GM12878 (cell line): ENCODE results near the gene PLVAP. TPM values are rescaled to one million over a fixed set of nuclear protein-coding genes. Genes with fewer than 3 reads are reported as not detected.

ENCODE experiments used
- BCL11A ChIP-seq: IDR thresholded peaks from 2 replicates; pipeline ENCODE4 v1.6.1; 2011; ENCODE audit warnings: low read depth, low read length
- BMI1 ChIP-seq: fragments of 450-650 bp; IDR thresholded peaks from 2 replicates; pipeline ENCODE4 v1.6.1; 2016; ENCODE audit warnings: mild to moderate bottlenecking, moderate library complexity, borderline replicate concordance
- CBX5 ChIP-seq: sonication (generic); IDR thresholded peaks from 2 replicates; pipeline ENCODE4 v1.6.1; 2016; ENCODE audit warnings: low read depth, moderate library complexity, mild to moderate bottlenecking, inconsistent platforms
- CHD1 ChIP-seq: IDR thresholded peaks from 2 replicates; pipeline ENCODE4 v1.6.1; 2012; ENCODE audit warnings: low read depth, low read length, improper control_type of control experiment
- EED ChIP-seq: sonication (generic); IDR thresholded peaks from 2 replicates; pipeline ENCODE4 v1.6.1; 2016; ENCODE audit warnings: antibody characterized with exemption, low read depth
- FOXK2 ChIP-seq: fragments of 450-650 bp; IDR thresholded peaks from 2 replicates; pipeline ENCODE4 v1.6.1; 2017; ENCODE audit warnings: mild to moderate bottlenecking, moderate library complexity
- KDM1A ChIP-seq: fragments of 200-600 bp; sonication (generic); IDR thresholded peaks from 2 replicates; pipeline ENCODE4 v1.6.1; 2016; ENCODE audit warnings: borderline replicate concordance
- LARP7 ChIP-seq: fragments of 450-650 bp; IDR thresholded peaks from 2 replicates; pipeline ENCODE4 v1.6.1; 2017; ENCODE audit warnings: mild to moderate bottlenecking
- MEF2B ChIP-seq: fragments of 450-650 bp; IDR thresholded peaks from 2 replicates; pipeline ENCODE4 v1.6.1; 2018; ENCODE audit warnings: mild to moderate bottlenecking, moderate library complexity; ENCODE audit not compliant: partially characterized antibody, poor library complexity, severe bottlenecking
- NBN ChIP-seq: fragments of 450-650 bp; IDR thresholded peaks from 2 replicates; pipeline ENCODE4 v1.6.1; 2016
- NFXL1 ChIP-seq: fragments of 450-650 bp; IDR thresholded peaks from 2 replicates; pipeline ENCODE4 v1.6.1; 2017; ENCODE audit warnings: antibody characterized with exemption, mild to moderate bottlenecking, borderline replicate concordance
- PAX5 ChIP-seq: IDR thresholded peaks from 2 replicates; pipeline ENCODE4 v1.6.1; 2011; ENCODE audit warnings: low read depth, low read length, borderline replicate concordance
- RAD21 ChIP-seq: IDR thresholded peaks from 2 replicates; pipeline ENCODE4 v1.6.1; 2011; ENCODE audit warnings: mild to moderate bottlenecking, low read depth, low read length, moderate library complexity; ENCODE audit not compliant: insufficient read depth
- RAD51 ChIP-seq: fragments of 450-650 bp; IDR thresholded peaks from 2 replicates; pipeline ENCODE4 v1.6.1; 2016; ENCODE audit warnings: moderate library complexity, mild to moderate bottlenecking, inconsistent platforms
- SMAD1 ChIP-seq: fragments of 450-650 bp; IDR thresholded peaks from 2 replicates; pipeline ENCODE4 v1.6.1; 2018; ENCODE audit warnings: mild to moderate bottlenecking, low read depth; ENCODE audit not compliant: partially characterized antibody
- SREBF1 ChIP-seq: IDR thresholded peaks from 2 replicates; pipeline ENCODE4 v1.6.1; 2012; ENCODE audit warnings: mild to moderate bottlenecking, low read length
- SUPT20H ChIP-seq: IDR thresholded peaks from 2 replicates; pipeline ENCODE4 v1.6.1; 2011; ENCODE audit warnings: low read depth, mild to moderate bottlenecking, low read length, moderate library complexity, borderline replicate concordance; ENCODE audit not compliant: control insufficient read depth
- TCF7 ChIP-seq: IDR thresholded peaks from 2 replicates; pipeline ENCODE4 v1.6.1; 2014; ENCODE audit warnings: antibody characterized with exemption, borderline replicate concordance
- ZZZ3 ChIP-seq: IDR thresholded peaks from 2 replicates; pipeline ENCODE4 v1.6.1; 2011; ENCODE audit warnings: low read depth; ENCODE audit not compliant: control insufficient read depth, insufficient read length
- polyA plus RNA-seq, 11 experiments: library from polyadenylated mRNA; depleted of rRNA in 4 of 11; unstranded in 6 of 11; stranded (reverse) in 5 of 11; fragments of >200 nt; fragmentation: Nextera tagmentation in 4 of 11; fragmentation: Illumina TruSeq in 1 of 11; extraction: Ambion mirVana in 4 of 11; extraction: Trizol in 1 of 11; gene quantifications; 1 replicate in 1 of 11; 2 replicates in 10 of 11; pipeline versions ENCODE4 v1.2.1 to v1.2.3, GENCODE V29; 2011 to 2016; ENCODE audit warnings: inconsistent platforms in 2 of 11, missing spikeins in 2 of 11, low read depth in 1 of 11
- total RNA-seq, 4 experiments: library from RNA; depleted of rRNA in 3 of 4; stranded (reverse); fragments of >200 nt in 3 of 4; fragmentation: Illumina TruSeq in 1 of 4; extraction: Trizol in 1 of 4; gene quantifications; 2 replicates each; pipeline versions ENCODE4 v1.2.1 to v1.2.3, GENCODE V29; 2013 to 2021
- TF ChIP-seq, protein P1 (sequence below): fragments of 450-650 bp; IDR thresholded peaks from 2 replicates; pipeline ENCODE4 v1.6.1; 2018; ENCODE audit warnings: borderline replicate concordance, mild to moderate bottlenecking; ENCODE audit not compliant: partially characterized antibody
- TF ChIP-seq, protein P2 (sequence below), 3 experiments: IDR thresholded peaks in 2 of 3; conservative IDR thresholded peaks in 1 of 3; 2 replicates each; pipeline ENCODE4 v1.5.1; 2011; ENCODE audit warnings: low read depth in 3 of 3, low read length in 3 of 3, mild to moderate bottlenecking in 3 of 3, control low read depth in 2 of 3, moderate library complexity in 2 of 3, inconsistent platforms in 1 of 3, mixed read lengths in 1 of 3; ENCODE audit not compliant: control insufficient read depth in 2 of 3, insufficient read depth in 1 of 3; ENCODE audit errors: extremely low read depth in 1 of 3
- TF ChIP-seq, protein P3 (sequence below): fragments of 450-650 bp; IDR thresholded peaks from 2 replicates; pipeline ENCODE4 v1.6.1; 2017; ENCODE audit warnings: low read depth, mild to moderate bottlenecking, moderate library complexity
- TF ChIP-seq, protein P4 (sequence below): fragments of 450-650 bp; conservative IDR thresholded peaks from 2 replicates; pipeline ENCODE4 v1.6.1; 2017; ENCODE audit warnings: mild to moderate bottlenecking, moderate library complexity

Gene PLVAP
- total and polyA plus RNA-seq, 10 of the 15 experiments (the other 5 are each of a cell fraction or from before 2014, with no cell fraction given), result 0.03 to 0.54 (median 0.06) TPM; not detected in 4

DNA sequence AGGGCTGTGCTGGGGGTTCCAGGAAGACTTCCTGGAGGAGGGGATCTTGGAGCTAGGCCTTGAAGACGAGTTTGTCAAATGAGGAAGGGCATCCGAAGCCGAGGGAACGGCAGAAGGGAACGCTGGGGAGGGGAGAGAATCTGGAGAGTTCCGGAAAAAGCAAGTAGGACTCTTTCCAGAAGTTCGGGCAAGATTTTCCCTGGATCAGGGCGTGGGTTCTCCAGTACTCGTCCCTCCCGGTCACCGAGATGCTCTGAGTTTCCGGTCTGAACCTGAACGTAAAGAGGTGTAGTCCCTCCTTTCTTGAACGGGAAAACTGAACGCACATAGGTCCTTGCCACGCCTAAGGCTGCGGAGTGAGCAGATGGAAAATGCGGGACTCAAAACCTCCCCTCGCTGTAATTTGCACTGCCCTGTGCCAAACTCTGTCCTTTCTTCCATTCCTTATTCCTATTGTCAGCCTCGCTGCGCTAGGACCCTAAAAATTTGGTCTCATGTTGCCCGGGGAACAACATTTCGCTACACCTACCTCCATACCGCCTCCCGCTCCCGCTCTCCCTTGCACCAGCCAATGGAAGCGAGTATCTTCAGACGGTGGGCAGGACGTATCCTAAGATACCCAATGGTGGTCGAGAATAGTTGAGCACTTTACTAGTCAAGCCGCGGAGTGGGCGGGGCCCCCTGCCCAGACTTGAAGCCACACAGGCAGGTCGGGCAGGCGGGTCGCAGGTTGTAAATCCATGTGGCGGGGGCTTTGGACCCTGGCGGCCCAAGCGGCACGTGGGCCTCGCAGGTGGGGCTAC, 40.1 kb downstream of the PLVAP start, which contains the start of gene GTPBP3 (continued):
- TF ChIP-seq SMAD1 (no peak), NBN (peak; percentile 90), EED (peak; percentile 95), ZZZ3 (no peak), SUPT20H (no peak), RAD51 (no peak), NFXL1 (no peak), TCF7 (no peak), RAD21 (no peak), CHD1 (no peak), SREBF1 (no peak), CBX5 (no peak), BCL11A (no peak), KDM1A (no peak), BMI1 (no peak), MEF2B (no peak), FOXK2 (peak; percentile 29; the same call in 1 of the 2 replicates), PAX5 (peak; percentile 20; the same call in 1 of the 2 replicates), LARP7 (no peak)
- TF ChIP-seq, protein P1, sequence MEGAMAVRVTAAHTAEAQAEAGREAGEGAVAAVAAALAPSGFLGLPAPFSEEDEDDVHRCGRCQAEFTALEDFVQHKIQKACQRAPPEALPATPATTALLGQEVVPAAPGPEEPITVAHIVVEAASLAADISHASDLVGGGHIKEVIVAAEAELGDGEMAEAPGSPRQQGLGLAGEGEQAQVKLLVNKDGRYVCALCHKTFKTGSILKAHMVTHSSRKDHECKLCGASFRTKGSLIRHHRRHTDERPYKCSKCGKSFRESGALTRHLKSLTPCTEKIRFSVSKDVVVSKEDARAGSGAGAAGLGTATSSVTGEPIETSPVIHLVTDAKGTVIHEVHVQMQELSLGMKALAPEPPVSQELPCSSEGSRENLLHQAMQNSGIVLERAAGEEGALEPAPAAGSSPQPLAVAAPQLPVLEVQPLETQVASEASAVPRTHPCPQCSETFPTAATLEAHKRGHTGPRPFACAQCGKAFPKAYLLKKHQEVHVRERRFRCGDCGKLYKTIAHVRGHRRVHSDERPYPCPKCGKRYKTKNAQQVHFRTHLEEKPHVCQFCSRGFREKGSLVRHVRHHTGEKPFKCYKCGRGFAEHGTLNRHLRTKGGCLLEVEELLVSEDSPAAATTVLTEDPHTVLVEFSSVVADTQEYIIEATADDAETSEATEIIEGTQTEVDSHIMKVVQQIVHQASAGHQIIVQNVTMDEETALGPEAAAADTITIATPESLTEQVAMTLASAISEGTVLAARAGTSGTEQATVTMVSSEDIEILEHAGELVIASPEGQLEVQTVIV, result peak; percentile 75
- TF ChIP-seq, protein P2, sequence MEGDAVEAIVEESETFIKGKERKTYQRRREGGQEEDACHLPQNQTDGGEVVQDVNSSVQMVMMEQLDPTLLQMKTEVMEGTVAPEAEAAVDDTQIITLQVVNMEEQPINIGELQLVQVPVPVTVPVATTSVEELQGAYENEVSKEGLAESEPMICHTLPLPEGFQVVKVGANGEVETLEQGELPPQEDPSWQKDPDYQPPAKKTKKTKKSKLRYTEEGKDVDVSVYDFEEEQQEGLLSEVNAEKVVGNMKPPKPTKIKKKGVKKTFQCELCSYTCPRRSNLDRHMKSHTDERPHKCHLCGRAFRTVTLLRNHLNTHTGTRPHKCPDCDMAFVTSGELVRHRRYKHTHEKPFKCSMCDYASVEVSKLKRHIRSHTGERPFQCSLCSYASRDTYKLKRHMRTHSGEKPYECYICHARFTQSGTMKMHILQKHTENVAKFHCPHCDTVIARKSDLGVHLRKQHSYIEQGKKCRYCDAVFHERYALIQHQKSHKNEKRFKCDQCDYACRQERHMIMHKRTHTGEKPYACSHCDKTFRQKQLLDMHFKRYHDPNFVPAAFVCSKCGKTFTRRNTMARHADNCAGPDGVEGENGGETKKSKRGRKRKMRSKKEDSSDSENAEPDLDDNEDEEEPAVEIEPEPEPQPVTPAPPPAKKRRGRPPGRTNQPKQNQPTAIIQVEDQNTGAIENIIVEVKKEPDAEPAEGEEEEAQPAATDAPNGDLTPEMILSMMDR (IDR thresholded peaks at IDR 0.05 in 2 of 3, conservative IDR thresholded peaks at IDR 0.05 in 1 of 3; ENCODE audit: control insufficient read depth in 2 of 3, extremely low read depth in 1 of 3, insufficient read depth in 1 of 3, low read depth in 3 of 3, low read length in 3 of 3), result no peak
- TF ChIP-seq, protein P3, sequence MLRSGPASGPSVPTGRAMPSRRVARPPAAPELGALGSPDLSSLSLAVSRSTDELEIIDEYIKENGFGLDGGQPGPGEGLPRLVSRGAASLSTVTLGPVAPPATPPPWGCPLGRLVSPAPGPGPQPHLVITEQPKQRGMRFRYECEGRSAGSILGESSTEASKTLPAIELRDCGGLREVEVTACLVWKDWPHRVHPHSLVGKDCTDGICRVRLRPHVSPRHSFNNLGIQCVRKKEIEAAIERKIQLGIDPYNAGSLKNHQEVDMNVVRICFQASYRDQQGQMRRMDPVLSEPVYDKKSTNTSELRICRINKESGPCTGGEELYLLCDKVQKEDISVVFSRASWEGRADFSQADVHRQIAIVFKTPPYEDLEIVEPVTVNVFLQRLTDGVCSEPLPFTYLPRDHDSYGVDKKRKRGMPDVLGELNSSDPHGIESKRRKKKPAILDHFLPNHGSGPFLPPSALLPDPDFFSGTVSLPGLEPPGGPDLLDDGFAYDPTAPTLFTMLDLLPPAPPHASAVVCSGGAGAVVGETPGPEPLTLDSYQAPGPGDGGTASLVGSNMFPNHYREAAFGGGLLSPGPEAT, result peak; percentile 96
- TF ChIP-seq, protein P4, sequence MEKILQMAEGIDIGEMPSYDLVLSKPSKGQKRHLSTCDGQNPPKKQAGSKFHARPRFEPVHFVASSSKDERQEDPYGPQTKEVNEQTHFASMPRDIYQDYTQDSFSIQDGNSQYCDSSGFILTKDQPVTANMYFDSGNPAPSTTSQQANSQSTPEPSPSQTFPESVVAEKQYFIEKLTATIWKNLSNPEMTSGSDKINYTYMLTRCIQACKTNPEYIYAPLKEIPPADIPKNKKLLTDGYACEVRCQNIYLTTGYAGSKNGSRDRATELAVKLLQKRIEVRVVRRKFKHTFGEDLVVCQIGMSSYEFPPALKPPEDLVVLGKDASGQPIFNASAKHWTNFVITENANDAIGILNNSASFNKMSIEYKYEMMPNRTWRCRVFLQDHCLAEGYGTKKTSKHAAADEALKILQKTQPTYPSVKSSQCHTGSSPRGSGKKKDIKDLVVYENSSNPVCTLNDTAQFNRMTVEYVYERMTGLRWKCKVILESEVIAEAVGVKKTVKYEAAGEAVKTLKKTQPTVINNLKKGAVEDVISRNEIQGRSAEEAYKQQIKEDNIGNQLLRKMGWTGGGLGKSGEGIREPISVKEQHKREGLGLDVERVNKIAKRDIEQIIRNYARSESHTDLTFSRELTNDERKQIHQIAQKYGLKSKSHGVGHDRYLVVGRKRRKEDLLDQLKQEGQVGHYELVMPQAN, result peak; percentile 45; the same call in 1 of the 2 replicates
